ENCODE results near the gene TNFAIP8L3. TPM values are rescaled to one million over a fixed set of nuclear protein-coding genes. Genes with fewer than 3 reads are reported as not detected.
"Not testable (repeated sequence)": the region's sequence is repeated elsewhere in the genome, so short reads cannot be mapped to it uniquely, and the experiment has no call there.

Gene TNFAIP8L3
- total RNA-seq (not detected), total RNA-seq (0 reads per million in 2 donors)

GRCh38 chr15:51094606-51095569 is at the start of gene TNFAIP8L3:
TSS of gene TNFAIP8L3 (minus strand) at chr15:51094906. CDS start at chr15:51094595, 311 bp downstream.
- Mint-ChIP-seq H3K36me3 (ENCODE audit: low read depth) (peaks cover 2% of the 10 kb centered on the region), H3K27ac (no peak within 1 kb of the TSS), H3K4me1 (peaks cover 16% of the 10 kb centered on the region), H3K4me3 (peak within 1 kb of the TSS; percentile 70), H3K27me3 (peaks cover 79% of the 10 kb centered on the region)
- ATAC-seq = no peak
- no peaks in the 10 kb centered on the region for H3K9me3 ChIP-seq (ENCODE audit: control insufficient read depth, low read length, poor library complexity, severe bottlenecking)
- DNase-seq = no peak

- no peaks in the 10 kb centered on the region for H3K9me3 ChIP-seq (ENCODE audit: control insufficient read depth, low read length, poor library complexity, severe bottlenecking)
- peaks cover 4% of the 10 kb centered on the region for H3K36me3 Mint-ChIP-seq (ENCODE audit: low read depth)
- no peaks in the 10 kb centered on the region for H3K4me1 Mint-ChIP-seq
- H3K4me3 Mint-ChIP-seq = no peak overlapping the region
- ATAC-seq (no peak), DNase-seq (no peak)
- peaks cover 21% of the 10 kb centered on the region for H3K27me3 Mint-ChIP-seq
- no peak overlapping the region for H3K27ac Mint-ChIP-seq
These were observed 49.4 kb upstream of the TNFAIP8L3 start for GRCh38 chr15:51144021-51144532.

DNA sequence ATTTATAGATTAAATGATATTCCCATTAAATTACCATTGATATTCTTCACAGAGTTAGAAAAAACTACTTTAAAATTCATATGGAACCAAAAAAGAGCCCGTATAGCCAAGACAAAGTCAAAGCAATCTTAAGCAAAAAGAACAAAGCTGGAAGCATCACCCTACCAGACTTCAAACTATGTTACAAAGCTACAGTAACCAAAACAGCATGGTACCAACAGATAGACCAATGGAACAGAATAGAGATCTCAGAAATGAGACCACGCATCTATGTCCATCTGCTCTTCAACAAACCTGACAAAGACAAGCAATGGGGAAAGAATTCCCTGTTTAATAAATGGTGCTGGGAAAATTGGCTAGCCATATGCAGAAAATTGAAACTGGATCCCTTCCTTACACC is 45.6 kb upstream of the TNFAIP8L3 start:
- H3K4me1 Mint-ChIP-seq; ATAC-seq; H3K4me3 Mint-ChIP-seq; DNase-seq; H3K9me3 ChIP-seq (ENCODE audit: control insufficient read depth, low read length, poor library complexity, severe bottlenecking); H3K36me3 Mint-ChIP-seq (ENCODE audit: low read depth); H3K27ac Mint-ChIP-seq: not testable (repeated sequence)
- H3K27me3 Mint-ChIP-seq = peaks cover 23% of the 10 kb centered on the region

DNA sequence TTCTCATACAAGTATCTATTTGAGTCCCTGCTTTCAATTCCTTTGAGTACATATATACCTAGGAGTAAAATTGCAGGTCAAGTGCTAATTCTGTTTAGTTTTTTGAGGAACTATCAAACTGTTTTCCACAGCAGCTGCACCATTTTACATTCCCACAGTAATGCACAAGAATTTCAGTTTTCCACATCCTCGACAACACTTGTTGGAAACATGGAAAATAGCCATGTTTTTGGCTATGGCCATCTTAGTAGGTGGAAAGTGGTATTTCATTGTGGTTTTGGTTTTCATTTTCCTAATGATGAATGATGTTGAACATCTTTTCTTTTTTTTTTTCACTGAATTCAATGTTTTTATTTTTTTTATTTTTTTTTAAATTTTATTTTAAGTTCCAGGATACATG is 44.4 kb upstream of the TNFAIP8L3 start:
- H3K27ac Mint-ChIP-seq = no peak overlapping the region
- ATAC-seq = no peak
- DNase-seq = no peak
- no peak overlapping the region for H3K4me3 Mint-ChIP-seq
- H3K4me1 Mint-ChIP-seq = no peaks in the 10 kb centered on the region
- H3K27me3 Mint-ChIP-seq = peaks cover 17% of the 10 kb centered on the region
- H3K9me3 ChIP-seq (ENCODE audit: control insufficient read depth, low read length, poor library complexity, severe bottlenecking) = no peaks in the 10 kb centered on the region
- H3K36me3 Mint-ChIP-seq (ENCODE audit: low read depth) = no peaks in the 10 kb centered on the region

GRCh38 chr15:51137880-51138430 is 43.2 kb upstream of the TNFAIP8L3 start:
- DNase-seq = no peak
- no peaks in the 10 kb centered on the region for H3K9me3 ChIP-seq (ENCODE audit: control insufficient read depth, low read length, poor library complexity, severe bottlenecking)
- ATAC-seq = no peak
- no peak overlapping the region for H3K27ac Mint-ChIP-seq
- H3K4me1 Mint-ChIP-seq = no peaks in the 10 kb centered on the region
- peaks cover 14% of the 10 kb centered on the region for H3K27me3 Mint-ChIP-seq
- no peaks in the 10 kb centered on the region for H3K36me3 Mint-ChIP-seq (ENCODE audit: low read depth)
- H3K4me3 Mint-ChIP-seq = no peak overlapping the region

- Mint-ChIP-seq H3K27ac (no peak overlapping the region), H3K4me1 (no peaks in the 10 kb centered on the region), H3K4me3 (no peak overlapping the region), H3K36me3 (ENCODE audit: low read depth) (no peaks in the 10 kb centered on the region), H3K27me3 (peaks cover 18% of the 10 kb centered on the region)
- no peaks in the 10 kb centered on the region for H3K9me3 ChIP-seq (ENCODE audit: control insufficient read depth, low read length, poor library complexity, severe bottlenecking)
- DNase-seq (no peak), ATAC-seq (no peak)
These were observed 42.3 kb upstream of the TNFAIP8L3 start for GRCh38 chr15:51137024-51137423.

GRCh38 chr15:51135276-51135675 is 40.6 kb upstream of the TNFAIP8L3 start:
- Mint-ChIP-seq H3K27ac (no peak overlapping the region), H3K36me3 (ENCODE audit: low read depth) (no peaks in the 10 kb centered on the region), H3K4me3 (no peak overlapping the region), H3K27me3 (peaks cover 27% of the 10 kb centered on the region), H3K4me1 (no peaks in the 10 kb centered on the region)
- DNase-seq (no peak), ATAC-seq (no peak)
- no peaks in the 10 kb centered on the region for H3K9me3 ChIP-seq (ENCODE audit: control insufficient read depth, low read length, poor library complexity, severe bottlenecking)

- ATAC-seq = no peak
- DNase-seq = no peak
- no peaks in the 10 kb centered on the region for H3K36me3 Mint-ChIP-seq (ENCODE audit: low read depth)
- H3K9me3 ChIP-seq (ENCODE audit: control insufficient read depth, low read length, poor library complexity, severe bottlenecking) = no peaks in the 10 kb centered on the region
- H3K4me1 Mint-ChIP-seq = no peaks in the 10 kb centered on the region
- H3K4me3 Mint-ChIP-seq = no peak overlapping the region
- peaks cover 32% of the 10 kb centered on the region for H3K27me3 Mint-ChIP-seq
- no peak overlapping the region for H3K27ac Mint-ChIP-seq
These were observed 39.9 kb upstream of the TNFAIP8L3 start for GRCh38 chr15:51134416-51135199.

- H3K36me3 Mint-ChIP-seq (ENCODE audit: low read depth) = no peaks in the 10 kb centered on the region
- H3K27ac Mint-ChIP-seq = no peak overlapping the region
- ATAC-seq = no peak
- H3K9me3 ChIP-seq (ENCODE audit: control insufficient read depth, low read length, poor library complexity, severe bottlenecking) = no peaks in the 10 kb centered on the region
- DNase-seq = no peak
- H3K27me3 Mint-ChIP-seq = peaks cover 32% of the 10 kb centered on the region
- no peaks in the 10 kb centered on the region for H3K4me1 Mint-ChIP-seq
- H3K4me3 Mint-ChIP-seq = no peak overlapping the region
These were observed 38.5 kb upstream of the TNFAIP8L3 start for GRCh38 chr15:51133140-51133765.

DNA sequence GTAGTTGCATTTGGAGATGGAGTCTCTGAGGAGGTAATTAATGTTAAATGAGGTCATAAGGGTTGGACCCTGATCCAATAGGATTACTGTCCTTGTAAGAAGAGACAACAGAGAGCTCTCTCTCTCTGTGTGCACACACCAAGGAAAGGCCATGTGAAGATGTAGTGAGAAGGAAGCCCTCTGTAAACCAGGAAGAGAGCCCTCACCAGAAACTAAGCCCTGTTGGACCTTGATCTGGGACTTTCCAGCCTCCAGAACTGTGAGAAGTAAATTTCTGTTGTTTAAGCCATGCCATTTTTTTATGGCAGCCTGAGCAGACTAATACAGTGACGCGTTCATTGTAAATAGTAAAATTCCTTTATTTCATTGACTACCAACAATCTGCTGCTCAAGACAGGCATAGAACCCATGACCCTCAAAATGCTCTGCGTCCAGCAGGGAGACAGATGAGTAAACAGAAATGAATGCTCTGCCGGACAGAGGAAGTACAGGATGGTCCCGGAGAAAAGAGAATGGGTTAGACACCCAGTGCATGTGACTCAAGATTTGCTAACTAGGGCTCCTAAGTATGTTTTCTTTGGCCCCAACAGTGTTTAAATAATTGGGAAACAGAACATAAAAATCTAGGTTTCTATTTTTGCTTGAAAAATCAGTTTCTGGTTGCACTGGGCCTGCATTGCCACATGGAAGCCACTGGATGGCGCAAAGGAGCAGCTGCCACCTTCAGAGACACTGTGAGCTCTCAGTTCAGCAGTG is 37.9 kb upstream of the TNFAIP8L3 start:
- Mint-ChIP-seq H3K36me3 (ENCODE audit: low read depth) (no peaks in the 10 kb centered on the region), H3K27ac (no peak overlapping the region), H3K4me1 (no peaks in the 10 kb centered on the region), H3K4me3 (no peak overlapping the region), H3K27me3 (peaks cover 32% of the 10 kb centered on the region)
- ATAC-seq (no peak), DNase-seq (no peak)
- H3K9me3 ChIP-seq (ENCODE audit: control insufficient read depth, low read length, poor library complexity, severe bottlenecking) = no peaks in the 10 kb centered on the region

DNA sequence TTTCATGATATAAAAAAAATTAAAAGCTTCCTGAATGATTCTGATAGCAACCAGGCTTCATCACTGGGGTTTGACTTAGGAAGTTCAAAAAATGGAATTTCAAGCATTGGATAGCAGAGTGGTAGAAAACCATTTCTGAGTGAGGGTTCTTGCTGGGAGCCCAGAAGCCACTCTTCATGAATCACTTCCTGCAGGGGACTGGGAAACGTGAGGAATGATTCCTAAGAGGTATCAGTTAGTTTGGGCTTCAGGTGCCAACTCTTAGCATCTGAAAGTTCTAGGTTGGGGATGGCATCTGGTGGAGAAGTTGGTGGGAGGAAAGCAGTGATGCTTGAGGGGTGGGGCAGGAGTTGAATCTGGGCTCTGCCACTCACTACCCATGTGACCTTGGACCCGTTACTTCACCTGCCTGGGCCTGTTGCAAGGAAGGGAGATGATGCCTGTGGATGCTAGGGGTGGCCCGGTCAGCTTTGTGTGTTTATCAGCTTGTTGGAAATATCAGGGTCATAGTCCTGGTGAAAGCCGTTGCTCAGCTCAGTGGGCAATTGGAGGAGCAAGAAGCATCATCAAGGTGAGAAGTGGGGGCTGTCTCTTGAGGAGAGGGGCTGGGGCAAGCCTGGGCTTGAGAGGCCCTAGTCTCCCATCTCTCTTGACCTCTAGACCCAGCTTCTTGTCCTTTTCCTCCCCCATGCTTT is 37.0 kb upstream of the TNFAIP8L3 start:
- Mint-ChIP-seq H3K36me3 (ENCODE audit: low read depth) (no peaks in the 10 kb centered on the region), H3K4me3 (no peak overlapping the region), H3K27me3 (peaks cover 31% of the 10 kb centered on the region), H3K4me1 (no peaks in the 10 kb centered on the region), H3K27ac (no peak overlapping the region)
- H3K9me3 ChIP-seq (ENCODE audit: control insufficient read depth, low read length, poor library complexity, severe bottlenecking) = no peaks in the 10 kb centered on the region
- no peak for DNase-seq
- ATAC-seq = no peak

GRCh38 chr15:51130344-51130743 is 35.6 kb upstream of the TNFAIP8L3 start:
- Mint-ChIP-seq H3K27me3 (peaks cover 31% of the 10 kb centered on the region), H3K4me1 (no peaks in the 10 kb centered on the region), H3K36me3 (ENCODE audit: low read depth) (no peaks in the 10 kb centered on the region), H3K27ac (no peak overlapping the region), H3K4me3 (no peak overlapping the region)
- H3K9me3 ChIP-seq (ENCODE audit: control insufficient read depth, low read length, poor library complexity, severe bottlenecking) = no peaks in the 10 kb centered on the region
- ATAC-seq (no peak), DNase-seq (no peak)

All from T-helper 17 cell (primary cell).